DMS 273 (cell line): Measurements from ENCODE around the gene PPY.
A peak's percentile ranks its signal among the peaks of the same experiment; 100 is the strongest.
"Not testable (repeated sequence)": the region's sequence is repeated elsewhere in the genome, so short reads cannot be mapped to it uniquely, and the experiment has no call there.

Source experiments
- DNase-seq: peaks from one replicate; lab custom pipeline; 2025; ENCODE audit not compliant: unreplicated experiment; lab: John Stamatoyannopoulos, UW

The PPY gene

DNA sequence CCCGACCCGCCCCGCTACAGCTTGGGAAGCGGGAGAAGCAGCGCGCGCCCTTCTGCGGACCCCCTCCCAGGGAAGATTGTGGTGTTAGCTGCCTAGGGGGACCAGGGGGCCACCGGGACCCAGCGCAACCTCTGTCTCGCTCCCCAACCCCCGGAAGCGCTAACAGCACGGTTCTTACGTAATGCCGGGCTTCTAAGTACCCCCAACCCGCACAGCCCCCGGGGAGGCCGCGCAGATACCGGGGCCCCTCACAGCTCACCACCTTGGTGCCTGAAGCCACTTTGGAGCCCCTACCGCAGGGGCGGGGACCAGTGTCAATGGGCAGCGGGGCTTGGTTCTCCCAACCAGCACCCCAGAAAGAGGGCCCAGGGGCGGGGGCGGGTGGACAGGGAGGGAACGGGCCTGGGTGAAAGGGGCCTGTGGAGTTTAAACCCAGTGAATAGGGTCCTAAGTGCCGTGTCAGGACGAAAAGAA lies 35.3 kb downstream of the PPY start:
- peak; percentile 64 for DNase-seq

DNA sequence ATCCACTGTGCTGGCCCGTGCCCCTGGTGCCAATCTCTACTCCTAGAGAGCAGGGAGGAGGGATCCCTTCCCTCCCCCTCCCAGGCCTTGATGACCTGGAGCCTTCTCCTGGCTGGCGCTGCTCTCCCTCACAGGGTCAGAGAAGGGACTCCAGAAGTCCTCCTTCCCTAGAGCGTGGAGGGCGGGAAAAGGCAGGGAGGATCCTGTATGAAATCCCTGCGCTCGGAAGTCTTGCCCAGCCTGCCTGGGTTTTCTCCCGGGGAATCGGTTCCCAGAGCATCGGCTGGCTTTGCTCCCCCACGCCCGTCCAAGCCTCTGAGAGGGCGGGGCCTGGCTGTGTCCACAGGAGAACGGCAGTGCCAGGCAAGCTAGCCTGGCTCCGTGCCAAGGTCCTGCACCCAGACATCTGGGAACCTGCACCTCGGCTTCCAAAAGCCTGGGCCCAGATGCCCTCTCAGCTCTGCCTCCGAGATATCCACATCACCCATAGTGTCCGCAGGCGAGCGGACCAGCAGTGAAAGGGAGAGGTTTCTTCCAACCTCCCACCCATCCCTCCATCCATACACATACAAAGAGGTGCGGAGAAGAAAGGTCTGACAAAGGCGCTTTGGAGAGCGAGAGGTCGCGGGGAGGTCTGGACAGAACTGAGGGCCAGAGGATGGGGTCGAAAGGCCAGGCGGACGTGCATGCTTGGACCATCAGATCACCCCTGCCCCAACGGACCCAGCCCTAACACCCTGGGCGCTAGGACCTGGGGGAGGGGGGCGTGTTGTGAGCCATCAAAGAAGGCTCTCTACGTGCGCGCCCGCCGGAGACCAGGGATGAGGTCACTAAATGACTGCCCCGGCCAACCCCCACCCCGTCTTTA lies 36.1 kb downstream of the PPY start:
- peak; percentile 87 for DNase-seq

DNA sequence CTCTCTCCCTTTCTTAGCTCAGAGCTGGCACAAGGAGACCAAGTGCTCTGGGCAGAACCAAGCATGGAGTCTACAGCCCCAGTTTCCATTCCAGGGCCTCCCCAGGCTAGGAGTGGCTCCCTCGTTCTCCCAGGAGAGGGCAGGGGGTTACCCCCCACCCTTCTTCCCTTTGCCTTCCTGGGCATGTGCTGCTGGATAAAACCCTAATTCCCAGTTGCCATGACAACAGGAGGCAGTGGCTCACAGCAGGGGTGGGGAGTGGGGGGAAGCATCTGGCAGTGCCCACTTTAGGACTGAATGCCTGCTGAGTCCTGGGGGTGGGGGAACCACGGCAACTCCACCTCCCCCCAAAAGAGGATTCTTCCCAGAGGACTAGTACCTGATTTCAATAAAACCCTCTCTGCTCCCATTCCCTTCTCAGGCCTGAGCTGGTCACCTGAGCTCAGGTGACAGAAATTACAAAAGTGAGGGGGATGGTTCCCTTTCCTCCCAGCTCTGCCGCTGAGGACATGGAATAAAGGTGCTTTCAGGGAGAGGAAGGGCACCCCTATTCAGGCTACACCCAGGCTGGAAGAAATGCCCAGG lies 36.8 kb downstream of the PPY start:
- DNase-seq = peak; percentile 83

DNA sequence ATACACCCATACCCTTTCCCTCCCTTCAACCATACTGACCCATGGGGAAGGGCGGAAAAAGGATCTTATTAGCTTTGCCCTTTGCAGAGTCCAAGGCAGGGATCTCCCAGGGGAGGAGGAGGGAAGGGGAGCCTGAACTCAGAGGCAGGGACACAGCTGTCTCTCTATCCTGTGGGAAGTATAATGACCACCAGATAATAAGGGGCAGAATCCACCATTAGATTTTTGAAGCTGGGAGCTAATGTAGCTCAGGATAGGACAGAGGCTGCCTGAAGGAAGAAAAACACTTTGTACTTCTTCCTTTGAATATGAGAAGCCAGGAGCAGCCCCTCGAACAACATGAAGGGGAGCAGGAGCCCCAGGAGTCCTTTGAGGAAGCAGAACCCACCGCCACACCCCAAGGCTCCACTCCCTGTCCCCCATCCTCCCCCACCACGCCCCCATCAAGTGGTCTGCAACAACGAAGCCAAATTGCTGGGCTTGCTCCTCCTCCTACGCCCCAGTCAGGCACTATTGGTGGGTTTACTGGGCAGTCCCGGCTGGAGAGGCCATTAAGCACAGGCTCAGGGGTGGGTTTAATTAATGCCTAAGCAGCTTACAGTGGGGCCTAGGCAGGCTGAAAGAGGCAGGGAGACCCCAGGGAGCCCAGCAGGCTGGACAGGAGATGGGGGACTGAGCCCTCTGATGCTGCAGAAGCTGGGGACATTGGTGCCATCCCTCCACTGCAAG lies 40.3 kb downstream of the PPY start:
- no peak for DNase-seq

DNA sequence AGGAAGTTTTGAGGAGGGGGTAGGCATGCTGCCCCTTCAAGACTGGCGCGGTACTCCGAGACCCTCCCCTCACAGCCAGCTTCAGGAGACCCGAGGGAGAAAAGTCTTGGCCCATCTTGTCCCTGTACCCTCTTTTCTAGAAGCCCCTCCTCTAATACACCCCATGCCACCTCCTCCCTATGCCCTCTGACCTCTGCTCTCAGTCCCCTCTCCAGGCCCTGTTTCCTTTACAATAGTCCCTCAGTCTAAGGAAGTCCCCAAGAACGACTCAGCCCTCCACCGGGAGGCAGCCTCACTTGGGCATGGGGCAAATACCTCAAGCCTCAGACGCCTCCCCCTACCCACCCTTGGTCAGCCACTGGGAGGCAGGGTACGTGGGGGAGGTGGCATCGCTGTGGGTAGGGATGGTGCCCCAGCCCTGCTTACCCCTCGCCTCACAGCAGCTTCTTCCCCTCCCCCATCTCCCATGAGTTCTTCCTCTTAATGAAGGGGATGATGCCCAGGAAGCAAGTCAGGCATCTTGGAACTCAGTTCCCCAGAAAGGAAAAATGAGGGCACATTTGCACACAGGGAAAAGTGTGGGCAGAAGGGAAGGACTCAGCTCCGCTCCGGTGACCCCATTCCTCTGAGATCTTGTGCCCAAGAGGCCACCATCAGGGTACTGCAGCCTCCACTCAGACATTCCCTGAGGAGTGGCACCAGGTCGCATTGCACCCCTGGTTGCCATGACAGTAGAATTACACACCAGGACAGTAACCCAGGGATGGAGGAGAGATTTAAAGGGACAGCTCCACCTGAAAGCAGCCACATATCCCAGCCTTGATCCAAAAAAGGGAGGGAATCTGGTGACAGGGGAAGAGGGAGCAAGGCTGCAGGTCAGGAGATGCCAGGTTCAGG lies 41.2 kb downstream of the PPY start:
- DNase-seq = peak; percentile 52

- peak; percentile 97 for DNase-seq
These were observed 42.0 kb downstream of the PPY start for GRCh38 chr17:43900183-43900857.

DNA sequence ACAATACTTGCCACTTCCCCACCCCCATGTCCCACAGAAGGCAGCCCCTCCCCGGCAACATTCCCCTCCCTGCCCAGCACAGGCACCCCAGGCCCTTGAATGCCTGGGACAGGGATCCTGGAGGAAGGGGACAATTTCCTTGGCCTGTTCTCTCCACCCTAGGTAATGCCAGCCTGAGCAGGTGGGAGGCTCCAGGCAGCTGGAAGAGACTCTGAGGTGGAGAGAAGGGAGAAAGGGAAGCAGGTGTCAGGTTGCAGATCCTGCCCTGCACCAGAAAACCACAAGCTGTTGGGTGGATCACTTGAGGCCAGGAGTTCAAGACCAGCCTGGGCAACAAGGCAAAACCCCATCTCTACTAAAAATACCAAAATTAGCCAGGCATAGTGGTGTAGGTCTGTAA lies 43.8 kb downstream of the PPY start:
- DNase-seq = peak; percentile 65

DNA sequence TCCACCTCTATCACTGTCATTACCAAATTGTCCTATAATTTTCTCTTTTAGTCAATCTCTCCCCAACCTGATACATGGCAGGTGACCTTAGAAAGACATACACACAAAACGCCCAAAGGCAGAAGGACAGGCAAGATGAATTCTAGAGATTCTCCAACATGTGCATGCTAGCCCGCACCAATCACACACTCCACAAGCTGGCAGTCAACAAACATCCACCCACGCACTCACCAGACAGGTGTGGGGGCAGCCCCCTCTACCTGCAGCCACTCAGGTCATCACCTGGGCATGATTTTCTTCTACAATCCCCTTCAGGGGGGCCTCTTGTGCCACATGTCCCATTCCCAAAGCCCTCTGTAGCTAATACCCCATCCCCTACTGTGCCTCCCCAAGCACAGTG lies 44.4 kb downstream of the PPY start:
- no peak for DNase-seq

DNA sequence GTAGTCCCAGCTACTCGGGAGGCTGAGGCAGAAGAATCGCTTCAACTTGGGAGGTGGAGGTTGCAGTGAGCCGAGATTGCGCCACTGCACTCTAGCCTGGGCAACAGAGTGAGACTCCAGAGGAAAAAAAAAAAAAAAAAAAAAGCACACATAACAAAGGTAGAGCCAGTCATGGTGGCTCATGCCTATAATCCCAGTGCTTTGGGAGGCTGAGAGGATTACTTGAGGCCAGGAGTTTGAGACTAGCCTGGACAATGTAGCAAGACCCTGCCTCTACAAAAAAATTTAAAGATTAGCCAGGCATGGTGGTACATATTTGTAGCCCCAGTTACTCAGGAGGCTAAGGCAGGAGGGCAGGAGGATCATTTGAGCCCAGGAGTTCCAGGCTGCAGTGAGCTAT lies 47.8 kb downstream of the PPY start:
- DNase-seq = not testable (repeated sequence)

- no peak for DNase-seq
These were observed 49.7 kb downstream of the PPY start for GRCh38 chr17:43892647-43892952.

DNA sequence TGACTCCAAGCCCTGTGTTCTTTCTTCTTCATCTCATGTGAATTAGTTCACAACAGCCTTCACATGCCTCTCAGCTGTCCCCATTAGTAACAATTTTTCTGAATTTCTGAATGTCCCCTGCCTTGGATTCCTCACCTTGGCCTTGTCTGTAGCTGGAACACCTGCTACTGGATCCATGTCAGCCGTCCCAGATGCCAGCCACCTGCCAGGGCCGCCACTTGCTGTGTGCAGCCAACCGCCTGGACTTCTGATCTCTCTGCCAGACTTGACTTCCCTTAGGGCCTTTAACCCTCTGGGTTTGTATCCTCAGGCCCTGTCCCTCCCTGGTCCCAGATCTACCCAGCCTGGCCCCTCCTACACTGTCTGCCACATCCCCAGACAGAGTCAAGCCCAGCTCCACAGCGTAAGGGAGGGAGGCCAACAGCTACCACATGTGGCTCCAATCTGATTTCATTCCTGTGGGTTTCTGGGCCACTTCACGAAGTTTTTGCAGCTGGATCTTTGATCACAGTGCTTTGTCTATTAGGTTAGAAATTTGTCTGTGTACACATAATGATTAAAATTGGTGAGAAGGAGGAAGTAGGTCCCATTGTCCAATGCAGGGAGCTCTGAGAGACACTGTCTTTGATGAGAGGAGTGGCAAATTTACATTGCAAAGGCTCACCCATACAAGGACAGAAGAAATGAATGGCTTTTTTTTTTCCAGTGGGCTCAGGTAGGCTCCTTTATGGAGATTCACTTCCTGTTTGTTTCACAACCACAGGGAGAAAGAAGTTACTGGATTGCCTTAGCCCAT lies 50.2 kb downstream of the PPY start:
- no peak for DNase-seq
